ENCODE measurements around the gene ARF6.

GRCh38 chr14:49918706-49919105 is 25.8 kb downstream of the ARF6 start:
- no peak for TF ChIP-seq CTCF (conservative IDR thresholded peaks at IDR 0.05)
- TF ChIP-seq ZFX (IDR thresholded peaks at IDR 0.05): no peak

All from C4-2B (cell line).